ENCODE results near the gene TRAPPC11.

GRCh38 chr4:183658362-183659028 is 598 bp upstream of the TRAPPC11 start:
- TF ChIP-seq POLR2AphosphoS5 (IDR thresholded peaks at IDR 0.05) = no peak
- TF ChIP-seq EP300 (IDR thresholded peaks at IDR 0.05) = no peak

Measured in suprapubic skin (tissue), 4 donors.